CD4-positive, alpha-beta T cell treated with Interleukin-6 for 4 hours (primary cell): Measurements from ENCODE around the gene SHISAL1.

Source experiments
- DNase-seq: peaks from one replicate; pipeline ENCODE4 v3.0.0-alpha.2; 2020; ENCODE audit warnings: mixed read lengths

Gene SHISAL1

DNA sequence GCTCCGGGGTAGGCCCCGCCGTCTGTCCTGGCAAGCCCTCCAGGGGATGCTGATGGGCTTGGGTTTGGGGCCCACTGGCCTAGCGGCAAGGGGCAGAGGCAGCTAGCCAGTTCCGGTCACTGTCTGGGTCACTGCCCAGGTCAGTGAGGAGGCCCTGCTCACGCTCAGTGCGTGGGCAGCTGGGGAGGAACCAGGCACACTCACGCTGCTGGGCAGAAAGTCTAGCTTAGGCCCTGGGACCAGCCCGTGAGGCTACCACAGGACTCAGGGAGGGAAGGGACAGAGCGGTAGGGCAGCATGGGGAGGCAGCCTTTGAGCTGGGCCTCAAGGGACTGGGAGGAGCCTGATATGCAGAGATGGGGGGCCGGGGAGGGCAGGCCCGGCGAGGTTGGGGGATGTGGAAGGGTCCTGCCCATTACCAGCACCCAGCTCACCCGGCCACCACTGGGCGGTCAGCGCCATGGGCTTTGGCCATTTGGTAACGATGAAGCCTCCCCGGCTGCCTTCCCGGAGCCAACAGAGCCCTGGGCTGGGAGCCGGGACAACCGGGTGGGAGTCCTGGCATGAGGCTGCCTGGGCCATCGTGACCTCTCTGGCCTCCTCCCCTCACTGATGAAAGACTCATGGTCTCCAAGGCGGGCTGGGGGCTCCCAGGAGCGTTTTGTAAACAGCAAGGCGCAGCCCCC is 14.2 kb downstream of the SHISAL1 start:
- DNase-seq, result no peak

DNA sequence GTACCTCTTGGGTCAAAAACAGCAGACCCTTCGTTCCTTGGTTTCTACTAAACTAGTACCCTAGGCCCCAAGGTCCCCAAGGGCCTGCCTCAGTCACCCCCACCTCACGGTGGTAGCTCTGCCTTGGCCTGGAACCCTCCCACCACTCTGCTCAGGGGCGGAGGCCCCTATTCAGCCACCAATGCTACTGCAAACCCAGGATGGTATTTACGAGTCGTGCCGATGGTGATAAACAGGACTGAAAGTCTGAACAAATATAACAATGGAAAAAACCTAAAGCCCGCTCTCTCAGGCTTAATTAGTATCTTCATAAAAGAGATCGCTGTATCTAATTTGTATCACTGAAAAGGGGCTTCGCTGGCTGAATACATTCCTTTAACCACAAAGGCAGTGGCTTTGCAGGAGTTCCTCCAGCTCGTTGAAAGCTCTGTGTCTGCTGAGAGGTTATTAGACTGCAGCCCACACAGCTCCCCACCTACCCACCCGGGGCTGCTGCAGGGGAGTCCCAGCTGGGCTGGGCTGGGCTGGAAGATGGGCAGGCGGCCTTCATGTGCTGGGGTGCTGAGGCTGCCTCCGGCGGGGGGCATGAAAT is 15.2 kb downstream of the SHISAL1 start:
- DNase-seq, result no peak

DNA sequence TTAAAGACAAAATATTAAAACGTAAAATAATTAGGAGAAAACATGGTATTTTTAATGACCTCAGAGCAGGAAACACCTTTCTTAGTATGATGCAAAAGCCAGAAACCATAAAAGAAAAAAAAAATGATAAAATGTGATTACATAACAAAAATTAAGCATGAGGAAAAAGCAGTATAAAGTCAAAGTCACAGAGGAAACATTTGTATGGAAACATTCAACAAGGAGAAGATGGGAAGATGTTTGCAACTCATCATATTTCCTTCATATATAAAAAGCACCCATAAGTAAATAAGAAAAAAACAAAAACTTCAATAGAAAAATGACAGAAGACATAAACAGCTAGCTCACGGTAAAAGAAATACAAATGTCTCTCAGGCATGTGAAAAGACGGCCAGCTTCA is 17.3 kb downstream of the SHISAL1 start:
- no peak for DNase-seq

DNA sequence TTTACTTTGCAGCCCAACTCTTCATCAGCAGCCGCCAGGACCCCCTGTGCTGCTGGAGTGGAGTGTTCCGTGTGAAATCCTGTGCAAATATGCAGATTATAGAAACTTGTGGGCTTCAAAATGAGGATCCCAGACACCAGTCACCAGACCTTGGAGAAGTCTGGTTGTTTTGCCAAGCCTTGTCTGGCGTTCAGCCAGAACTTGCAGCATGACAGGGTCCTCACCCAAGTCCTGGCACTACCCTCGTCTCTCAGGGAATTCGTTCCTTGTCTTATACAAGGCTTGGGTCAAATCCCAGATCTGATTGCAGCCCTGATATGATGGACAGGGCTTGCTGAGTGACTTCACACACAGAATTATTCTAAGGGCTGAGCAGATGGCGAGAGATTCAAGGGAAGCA is 18.9 kb downstream of the SHISAL1 start:
- no peak for DNase-seq

DNA sequence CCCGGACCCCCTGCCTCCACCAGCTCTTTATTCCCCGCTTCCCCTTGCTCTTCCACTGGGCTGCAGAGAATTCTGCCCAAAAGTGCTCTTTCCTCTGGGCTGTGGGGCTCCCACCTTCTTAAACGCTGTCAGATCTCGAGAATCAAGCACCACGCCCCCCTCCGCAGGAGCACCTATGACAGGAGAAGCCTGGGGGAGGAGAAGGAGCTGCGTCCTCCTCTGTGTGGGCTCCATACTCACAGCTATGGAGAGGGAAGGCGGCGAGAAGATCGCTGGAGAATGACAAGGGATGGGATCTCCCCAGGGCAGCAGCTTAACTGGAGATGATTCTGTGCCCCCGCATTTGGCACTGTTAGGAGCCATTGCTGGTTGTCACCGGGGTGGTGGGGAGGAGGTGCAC is 19.7 kb downstream of the SHISAL1 start:
- no peak for DNase-seq

DNA sequence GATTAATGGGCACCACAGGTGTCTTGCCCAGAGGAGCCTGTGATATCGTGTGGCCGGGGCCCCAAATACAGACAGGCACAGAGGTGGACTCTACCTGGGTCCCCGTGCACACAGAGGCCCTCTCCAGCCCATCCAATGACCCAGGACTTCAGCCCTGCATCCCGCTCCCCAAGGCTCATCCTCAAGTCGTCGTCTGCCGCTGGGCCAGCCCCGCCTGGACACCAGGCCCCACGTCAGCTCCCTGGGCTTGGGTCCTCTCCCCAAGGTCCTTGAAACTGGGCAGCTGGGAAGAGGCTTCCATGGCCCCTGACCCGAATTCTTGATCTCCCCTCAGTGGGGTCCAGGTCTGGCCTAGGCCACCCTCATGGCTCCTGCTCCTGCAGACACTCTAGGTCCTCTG is 20.2 kb downstream of the SHISAL1 start:
- DNase-seq, result no peak

DNA sequence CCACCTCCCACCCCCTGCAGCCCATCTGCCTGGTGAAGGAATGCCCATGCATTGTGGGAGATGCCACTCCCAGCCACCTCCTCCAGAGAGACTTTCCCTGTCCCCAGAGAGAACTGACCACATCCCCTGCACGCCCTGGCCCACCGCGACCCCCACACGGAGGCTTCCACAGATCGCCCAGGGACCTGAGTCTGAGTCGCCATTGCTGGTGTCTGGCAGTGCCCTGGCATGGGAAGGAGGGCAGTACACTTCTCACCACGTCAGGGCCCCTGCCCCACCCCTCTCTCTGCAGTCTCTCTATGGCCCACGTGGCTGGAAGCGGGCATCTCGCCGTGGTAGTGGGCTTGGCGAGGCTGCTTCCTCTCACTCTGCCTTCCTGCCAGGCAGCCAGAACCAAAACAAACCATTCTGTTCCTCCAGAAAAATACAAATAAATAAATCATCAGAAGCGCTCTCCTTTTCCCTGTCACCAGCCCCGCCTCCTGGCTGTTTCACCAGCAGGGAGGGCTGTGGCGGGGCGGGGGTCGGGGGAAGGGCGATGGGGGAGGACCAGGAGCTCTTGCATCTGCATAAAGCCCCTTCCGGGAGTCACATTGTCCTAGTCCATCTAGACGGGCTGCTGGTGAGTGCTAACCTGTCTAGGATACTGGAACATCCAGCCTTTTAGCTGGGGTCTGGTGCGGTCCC is 20.9 kb downstream of the SHISAL1 start:
- DNase-seq, result no peak

DNA sequence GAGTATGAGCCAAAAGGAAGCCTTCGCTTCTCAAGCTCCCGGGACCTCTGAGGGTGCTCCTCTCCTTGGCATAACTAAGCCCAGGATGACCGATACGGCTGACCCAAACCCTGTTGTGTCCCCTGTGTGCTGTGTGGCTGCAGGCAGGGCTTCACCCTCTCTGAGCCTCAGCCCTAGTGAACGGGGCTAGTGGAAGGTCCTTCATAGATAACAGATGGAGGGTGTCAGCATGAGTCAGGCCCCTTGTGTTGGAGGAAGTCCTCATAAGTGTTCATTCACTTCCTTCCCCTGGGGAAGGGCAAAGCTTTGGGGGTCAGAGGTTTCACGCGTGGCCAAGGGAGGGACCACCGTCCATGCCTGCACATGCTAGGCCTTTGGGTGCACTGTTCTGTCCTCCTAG is 21.5 kb downstream of the SHISAL1 start:
- DNase-seq, result no peak

DNA sequence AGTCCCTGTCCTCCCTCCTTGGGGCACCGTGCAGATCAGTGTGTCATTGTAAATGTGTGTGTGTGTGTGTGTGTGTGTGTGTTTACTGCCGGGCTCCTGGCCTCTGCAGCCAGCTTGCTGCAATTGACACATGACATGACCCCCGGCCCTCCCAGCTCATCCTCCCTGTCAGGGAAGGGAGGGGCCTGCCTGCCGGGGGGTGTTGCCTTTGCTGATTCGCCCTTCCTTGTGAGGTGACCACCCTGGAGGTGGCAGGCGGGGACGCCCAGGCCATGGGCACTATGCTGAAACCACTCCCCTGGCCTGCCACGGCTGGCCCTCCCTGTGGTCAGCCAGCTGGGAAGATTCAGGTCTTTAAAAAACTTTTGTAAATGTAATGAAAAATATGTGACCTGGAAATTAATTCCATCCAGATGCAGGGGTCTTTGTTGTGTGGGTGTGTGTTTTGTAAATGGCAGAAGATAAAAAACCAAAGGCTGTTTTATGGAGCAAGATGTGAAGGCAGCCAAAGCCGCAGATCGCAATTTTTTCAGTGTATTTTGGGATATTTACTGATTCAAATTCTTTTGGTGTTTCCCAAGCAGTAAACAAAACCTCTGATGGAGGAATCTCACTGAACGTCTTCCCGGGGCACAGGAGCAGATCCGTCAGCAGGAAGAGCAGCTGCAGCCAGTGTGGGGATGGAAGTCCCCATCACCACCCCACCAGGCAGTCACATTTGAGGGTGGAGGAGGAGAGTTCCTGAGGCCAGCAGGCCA is 23.2 kb downstream of the SHISAL1 start:
- no peak for DNase-seq

DNA sequence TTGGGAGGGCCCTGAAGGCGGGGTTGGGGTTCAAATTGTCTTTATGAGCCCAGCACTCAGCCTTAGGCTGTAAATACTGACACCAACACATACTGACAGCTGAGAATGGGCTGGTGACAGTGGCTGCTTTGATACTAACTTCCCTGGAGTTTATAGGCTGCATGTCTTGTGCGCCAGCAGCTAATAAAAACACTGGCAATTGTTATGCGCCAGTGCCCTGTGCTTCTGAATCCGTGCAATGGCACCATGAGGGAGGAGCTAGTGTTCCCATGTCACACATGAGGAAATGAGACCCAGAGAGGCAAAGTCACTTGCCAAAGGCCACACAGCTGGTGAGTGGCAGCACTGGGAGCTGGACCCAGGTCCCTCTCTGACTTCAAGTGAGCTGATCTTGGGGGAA is 23.8 kb downstream of the SHISAL1 start:
- DNase-seq, result no peak

DNA sequence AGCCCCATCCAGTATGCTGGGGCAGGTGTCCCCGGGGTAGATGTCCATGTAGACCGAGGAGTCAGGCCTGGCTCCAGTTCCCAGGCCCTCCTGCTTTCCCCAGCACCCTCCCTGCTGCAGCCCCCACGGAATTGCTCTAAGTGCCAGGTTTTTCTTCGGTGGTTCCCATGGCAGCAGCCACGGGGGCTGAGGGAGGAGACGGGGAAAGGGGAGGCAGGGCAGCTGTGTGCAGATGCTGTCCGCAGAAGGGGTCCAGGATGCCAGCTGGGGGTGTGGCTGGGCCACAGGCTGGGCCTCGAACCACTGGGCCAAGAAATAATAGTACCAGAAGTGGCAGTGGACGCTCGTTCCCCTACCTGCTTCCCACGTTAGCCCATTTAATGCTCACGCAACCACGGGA is 25.0 kb downstream of the SHISAL1 start:
- no peak for DNase-seq

DNA sequence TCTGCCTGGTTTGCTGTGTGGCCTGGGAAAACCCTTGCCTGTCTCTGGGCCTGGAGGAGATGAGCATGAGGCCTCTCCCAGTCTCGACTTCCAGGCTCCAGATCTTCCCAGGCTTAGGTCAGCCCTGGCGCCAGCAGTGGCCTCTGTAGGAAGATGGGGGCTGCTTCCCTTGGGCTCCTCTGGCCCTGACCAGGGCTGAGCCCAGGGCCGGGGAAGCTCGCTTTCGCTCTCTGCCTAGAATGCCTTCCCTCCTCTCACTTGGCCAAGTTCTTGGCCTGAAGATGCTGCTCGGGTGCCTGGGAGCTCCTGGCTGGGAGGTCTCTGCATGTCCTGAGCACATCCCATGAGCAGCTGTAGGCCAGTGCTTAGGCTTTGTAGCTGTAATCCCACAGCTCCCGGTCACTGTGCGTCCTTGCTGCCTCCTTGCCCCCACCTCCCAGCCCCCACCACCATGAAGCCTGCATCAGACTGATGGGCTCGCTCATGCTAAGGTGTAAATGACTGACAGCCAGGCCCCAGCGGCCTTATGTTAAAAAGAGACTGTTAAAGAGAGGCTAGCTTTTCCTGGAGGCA is 25.5 kb downstream of the SHISAL1 start:
- no peak for DNase-seq

DNA sequence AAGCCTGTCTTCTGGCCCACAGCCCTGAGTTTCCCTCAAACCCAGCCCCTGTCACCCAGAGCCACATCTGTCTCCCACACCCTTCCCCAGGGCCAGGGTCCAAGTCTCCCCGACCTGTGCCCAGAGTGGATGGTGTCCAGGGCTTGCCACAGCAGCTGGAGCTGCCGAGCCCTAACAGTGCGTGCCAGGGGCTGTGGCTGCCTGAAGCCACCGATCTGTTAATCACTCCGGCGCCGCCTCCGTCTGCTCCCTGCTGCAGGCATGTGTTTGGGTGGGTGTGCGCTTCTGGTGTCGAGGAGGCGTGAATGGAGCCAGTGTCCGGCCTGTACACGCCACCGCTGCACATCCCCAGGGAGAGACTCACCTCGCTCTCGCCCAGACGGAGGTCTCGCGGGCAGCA is 26.1 kb downstream of the SHISAL1 start:
- DNase-seq, result no peak

DNA sequence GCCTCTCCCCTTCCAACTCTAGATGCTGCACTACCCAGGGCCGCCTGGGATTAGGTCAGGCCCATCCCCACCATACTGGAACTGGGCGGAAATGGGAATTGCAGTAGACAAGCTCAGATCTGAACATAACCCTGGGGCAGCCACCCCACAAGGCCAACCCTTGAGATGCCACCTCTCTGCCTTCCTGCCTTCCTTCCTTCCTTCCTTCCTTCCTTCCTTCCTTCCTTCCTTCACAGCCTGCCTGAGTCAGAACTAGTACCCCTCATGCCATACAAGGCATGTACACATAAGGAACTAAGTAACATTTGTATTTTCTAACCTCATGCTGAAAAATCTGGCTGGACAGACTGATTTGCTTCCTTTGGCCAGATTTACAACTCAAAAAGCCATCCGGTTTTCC is 28.0 kb downstream of the SHISAL1 start:
- DNase-seq, result no peak

DNA sequence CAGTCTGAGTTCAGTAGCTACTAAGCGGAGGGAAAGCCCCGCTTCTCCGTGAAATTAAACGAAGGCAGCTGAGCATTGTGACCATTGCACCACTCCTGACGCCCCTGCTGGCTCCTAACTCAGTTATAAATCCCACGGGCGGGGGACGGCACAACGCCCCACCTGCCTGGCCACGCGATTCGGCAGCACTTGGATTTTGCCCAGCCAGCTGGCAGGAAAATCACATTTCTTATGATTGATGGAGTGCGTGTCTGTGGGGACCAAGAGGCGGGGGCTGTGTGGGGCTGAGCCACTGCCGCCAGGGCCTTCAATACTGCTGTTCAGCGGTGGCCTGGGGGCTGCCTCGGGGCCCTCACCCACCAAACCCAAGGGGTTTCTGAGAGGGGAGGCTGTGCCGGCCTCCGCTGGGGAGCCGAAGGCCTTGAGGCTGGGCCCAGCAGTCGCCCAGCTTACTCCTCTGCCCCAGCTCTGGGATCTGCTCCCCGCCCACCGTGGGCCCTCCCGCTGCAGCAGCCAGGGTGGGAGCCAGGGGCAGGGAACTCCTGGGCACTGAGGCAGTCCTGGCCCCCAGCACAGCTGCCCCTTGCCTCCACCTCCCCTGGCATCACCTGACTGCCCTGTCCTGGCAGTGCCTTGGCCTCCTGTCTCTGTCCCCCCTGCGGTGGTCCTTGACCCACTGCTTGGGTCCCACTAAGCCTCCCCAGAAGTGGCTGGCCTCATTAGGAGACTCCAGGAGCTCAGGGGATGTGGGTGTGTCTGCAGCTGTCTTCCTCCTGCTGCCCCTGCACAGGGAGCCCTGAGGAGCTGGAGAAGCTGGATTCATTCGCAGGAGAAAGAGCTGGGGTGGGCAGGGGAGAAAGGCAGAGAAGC is 30.7 kb downstream of the SHISAL1 start:
- DNase-seq, result no peak

DNA sequence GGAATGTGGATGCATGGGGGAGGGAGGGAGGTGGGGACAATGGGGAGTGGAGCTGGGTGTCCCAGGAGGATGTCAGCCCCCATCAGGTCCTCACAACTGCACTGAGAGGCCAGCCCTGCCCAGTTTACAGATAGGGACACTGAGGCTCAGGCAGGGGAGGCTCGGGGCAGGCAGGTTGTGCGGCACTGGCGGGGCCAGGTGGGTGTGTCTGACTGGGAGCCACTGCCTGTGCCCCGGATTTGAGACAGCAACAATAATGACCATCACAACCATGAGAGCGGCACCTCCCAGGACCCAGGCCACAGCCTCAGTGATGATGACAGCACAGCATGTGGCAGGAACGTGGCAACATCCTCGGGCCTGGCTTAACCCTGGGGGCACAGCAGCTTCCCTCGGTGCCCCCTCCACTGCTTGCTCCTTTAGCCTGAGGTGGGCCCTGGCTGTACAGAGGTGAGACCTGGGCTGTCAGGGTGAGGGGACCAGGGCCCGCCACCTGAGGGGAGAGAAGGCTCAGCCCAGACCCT is 32.0 kb downstream of the SHISAL1 start:
- DNase-seq, result no peak

DNA sequence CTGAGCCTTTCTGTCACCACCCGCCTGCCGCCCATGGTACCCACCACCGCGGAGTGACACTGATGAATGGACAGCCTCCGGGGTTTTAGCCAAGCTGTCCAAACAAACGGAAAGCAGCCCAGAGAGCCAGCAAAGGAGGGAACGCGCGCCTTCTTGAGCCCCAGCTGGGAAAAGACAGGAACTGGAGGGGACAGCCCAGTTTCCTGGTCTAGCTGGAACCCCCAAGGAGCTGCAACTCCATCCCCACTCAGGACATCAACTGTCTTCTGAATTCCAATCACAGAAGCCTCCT is 33.7 kb downstream of the SHISAL1 start:
- no peak for DNase-seq

DNA sequence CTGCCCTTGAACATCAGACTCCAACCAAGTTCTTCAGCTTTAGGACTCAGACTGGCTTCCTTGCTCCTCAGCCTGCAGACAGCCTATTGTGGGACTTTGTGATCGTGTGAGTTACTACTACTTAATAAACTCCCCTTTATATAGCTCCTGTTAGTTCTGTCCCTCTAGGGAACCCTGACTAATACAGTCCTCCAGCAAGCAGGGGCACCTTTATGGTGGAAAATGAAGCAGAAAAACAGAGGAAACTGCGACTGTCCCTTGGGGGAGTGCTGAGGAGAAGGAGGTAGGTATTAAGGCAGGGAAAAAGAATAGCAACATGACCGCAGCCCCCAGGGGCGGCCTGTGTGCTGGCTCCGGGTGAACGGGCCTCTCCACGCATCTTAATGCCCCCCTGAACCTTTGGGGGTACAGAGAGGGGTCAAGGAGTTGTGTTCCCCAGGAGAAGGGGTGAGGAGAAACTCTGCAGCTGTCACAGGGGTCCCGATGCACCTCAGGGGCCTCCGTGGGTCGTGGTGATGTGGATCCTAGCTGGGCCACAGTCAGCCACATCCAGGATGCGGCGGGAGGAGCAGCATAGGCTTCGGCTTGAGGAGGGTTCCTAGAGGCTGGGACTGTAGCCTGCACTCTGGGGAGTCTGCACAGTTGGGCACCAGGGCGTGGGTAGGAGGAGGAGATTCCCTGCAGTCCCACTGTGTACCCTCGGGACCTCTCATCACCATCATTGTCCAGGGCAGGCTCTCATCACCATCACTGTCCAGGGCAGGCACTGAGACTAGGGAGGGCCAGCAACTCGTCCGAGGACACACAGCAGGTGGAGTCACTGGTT is 34.3 kb downstream of the SHISAL1 start:
- DNase-seq, result no peak

DNA sequence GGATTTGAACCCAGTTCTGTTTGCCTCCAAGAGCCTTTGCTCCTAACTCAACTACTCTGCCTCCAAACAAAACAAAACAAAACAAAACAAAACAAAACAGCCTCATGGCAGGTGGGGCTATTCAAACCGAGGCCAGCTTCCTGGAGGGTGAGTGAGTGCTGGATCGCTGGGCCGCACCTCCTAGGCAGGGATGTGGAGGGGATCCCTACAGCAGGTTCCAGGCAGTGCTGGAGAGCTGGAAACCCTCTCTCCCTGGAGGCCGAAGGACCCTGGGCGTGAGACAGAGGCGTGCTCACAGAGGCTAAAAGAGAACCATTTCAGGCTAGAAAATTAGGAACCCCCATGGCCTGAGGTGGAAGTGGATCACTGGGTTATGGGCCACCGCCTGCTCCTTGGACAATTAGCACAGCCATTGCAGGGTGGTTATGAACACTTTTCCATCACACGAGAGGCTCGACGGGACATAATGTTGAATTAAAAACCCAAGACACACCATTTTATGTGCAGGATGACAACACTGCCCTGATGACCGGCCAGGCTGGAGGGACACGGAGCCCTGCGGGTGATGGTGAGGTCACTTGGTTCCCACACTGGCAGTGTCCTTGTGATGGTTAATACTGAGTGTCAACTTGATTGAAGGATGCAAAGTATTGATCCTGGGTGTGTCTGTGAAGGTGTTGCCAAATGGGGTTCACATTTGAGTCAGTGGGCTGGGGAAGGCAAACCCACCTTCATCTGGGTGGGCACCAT is 35.2 kb downstream of the SHISAL1 start:
- DNase-seq, result no peak

DNA sequence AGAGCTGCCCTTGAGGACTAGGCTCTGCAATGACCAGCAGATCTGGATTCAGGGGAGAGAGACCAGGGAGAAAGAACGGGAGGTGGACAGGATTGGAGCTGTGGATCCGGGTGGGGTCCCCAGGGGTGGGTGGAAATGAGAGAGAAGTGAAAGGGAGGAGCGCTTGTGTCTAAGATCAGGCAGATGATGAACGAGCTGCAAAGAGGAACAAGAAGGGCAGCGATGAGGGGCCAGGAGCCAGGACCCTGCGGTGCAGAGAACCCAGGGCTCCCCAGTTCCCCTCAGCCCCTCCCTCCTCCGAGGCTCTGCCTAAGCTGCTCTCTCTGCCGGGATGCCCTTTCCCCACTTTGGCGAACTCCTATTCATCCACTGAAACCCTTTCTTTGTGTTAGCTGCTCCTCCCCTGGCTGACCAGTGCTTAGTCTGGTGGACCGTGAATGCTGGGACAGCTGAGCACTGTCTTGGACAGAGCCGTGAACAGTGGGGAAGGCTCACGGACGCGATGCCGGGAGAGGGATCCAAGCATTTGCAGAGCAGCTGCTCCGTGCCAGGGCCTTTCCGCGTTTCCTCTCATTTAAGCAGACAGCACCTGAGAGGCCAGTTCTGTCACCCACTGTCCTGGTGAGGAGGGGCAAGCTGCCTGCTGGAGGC is 35.9 kb downstream of the SHISAL1 start:
- DNase-seq, result no peak
